Testis (tissue), 2 donors: ENCODE results near the gene GPR152.

ENCODE experiments used
- CTCF ChIP-seq, 3 experiments: fragments of 450-650 bp in 2 of 3; fragments of 200-600 bp in 1 of 3; sonication (generic) in 1 of 3; IDR thresholded peaks; one replicate each; pipeline ENCODE4 v1.5.1; 2016 to 2019; ENCODE audit warnings: antibody characterized with exemption in 3 of 3, mild to moderate bottlenecking in 2 of 3, moderate library complexity in 1 of 3
- POLR2A ChIP-seq: fragments of 450-650 bp; IDR thresholded peaks from one replicate; pipeline ENCODE4 v1.6.1; 2017; ENCODE audit warnings: antibody characterized with exemption, mild to moderate bottlenecking, moderate library complexity

- TF ChIP-seq CTCF (IDR thresholded peaks at IDR 0.05) (no peak), POLR2A (no peak)
Measured at GRCh38 chr11:67498544-67498972, 46.0 kb upstream of the GPR152 start.
